Measurements from ENCODE around the gene FAM161A. TPM values are rescaled to one million over a fixed set of nuclear protein-coding genes. Genes with fewer than 3 reads are reported as not detected.

FAM161A gene
- polyA plus RNA-seq, 1 experiment, result 0.20 TPM

DNA sequence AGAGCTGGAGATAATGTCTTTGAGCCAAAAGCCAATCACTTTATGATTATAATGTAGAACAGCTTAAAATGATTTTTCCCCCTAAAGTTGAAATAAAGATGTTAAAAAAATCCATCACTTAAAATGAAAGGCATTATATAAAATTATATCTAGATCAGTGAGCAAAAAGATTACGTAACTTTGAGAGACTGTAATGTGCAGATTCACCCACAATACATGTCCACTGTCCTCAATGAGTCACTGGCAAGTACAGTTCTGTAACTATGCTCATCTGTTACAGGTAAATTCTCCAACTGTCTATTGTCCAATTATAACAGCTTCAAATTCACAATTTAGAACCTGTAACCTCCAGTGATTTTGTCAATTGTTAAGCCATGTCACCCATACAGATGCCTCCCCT is 19.0 kb downstream of the FAM161A start:
- POLR2A ChIA-PET, result no interaction called here
- DNase-seq (ENCODE audit: low read depth), result no peak
- H3K36me3 ChIP-seq (ENCODE audit: control insufficient read depth, insufficient read depth, low read length), result no peaks in the 10 kb centered on the region
- CTCF ChIA-PET, result no interaction called here
- TF ChIP-seq, protein P1, sequence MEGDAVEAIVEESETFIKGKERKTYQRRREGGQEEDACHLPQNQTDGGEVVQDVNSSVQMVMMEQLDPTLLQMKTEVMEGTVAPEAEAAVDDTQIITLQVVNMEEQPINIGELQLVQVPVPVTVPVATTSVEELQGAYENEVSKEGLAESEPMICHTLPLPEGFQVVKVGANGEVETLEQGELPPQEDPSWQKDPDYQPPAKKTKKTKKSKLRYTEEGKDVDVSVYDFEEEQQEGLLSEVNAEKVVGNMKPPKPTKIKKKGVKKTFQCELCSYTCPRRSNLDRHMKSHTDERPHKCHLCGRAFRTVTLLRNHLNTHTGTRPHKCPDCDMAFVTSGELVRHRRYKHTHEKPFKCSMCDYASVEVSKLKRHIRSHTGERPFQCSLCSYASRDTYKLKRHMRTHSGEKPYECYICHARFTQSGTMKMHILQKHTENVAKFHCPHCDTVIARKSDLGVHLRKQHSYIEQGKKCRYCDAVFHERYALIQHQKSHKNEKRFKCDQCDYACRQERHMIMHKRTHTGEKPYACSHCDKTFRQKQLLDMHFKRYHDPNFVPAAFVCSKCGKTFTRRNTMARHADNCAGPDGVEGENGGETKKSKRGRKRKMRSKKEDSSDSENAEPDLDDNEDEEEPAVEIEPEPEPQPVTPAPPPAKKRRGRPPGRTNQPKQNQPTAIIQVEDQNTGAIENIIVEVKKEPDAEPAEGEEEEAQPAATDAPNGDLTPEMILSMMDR (IDR thresholded peaks at IDR 0.05; ENCODE audit: insufficient read depth, low read depth, low read length), result no peak
- H3K4me3 ChIP-seq (ENCODE audit: low read depth, low read length), result no peak overlapping the region
- no peaks in the 10 kb centered on the region for H3K27me3 ChIP-seq (ENCODE audit: control insufficient read depth, insufficient read depth, low read length)

GRCh38 chr2:61833971-61834370 is 19.9 kb downstream of the FAM161A start:
- POLR2A ChIA-PET, result no interaction called here

GRCh38 chr2:61832183-61832841 is 21.5 kb downstream of the FAM161A start:
- no peaks in the 10 kb centered on the region for H3K36me3 ChIP-seq (ENCODE audit: control insufficient read depth, insufficient read depth, low read length)
- ChIA-PET POLR2A (no interaction called here), CTCF (interaction anchor here (1.9 kb wide), 1 partner anchor 21 kb away, joined by 6 read pairs; the partner anchor contains the start of gene FAM161A)

More at GRCh38 chr2:61833971-61834370, 19.9 kb downstream of the FAM161A start:
- CTCF ChIA-PET, result interaction anchor here (1.1 kb wide), 1 partner anchor 11 kb away, joined by 3 read pairs; no protein-coding TSS in a partner anchor
- DNase-seq (ENCODE audit: low read depth), result no peak
- Histone ChIP-seq H3K36me3 (ENCODE audit: control insufficient read depth, insufficient read depth, low read length) (no peaks in the 10 kb centered on the region), H3K4me3 (ENCODE audit: low read depth, low read length) (no peak overlapping the region), H3K27me3 (ENCODE audit: control insufficient read depth, insufficient read depth, low read length) (no peaks in the 10 kb centered on the region)
- TF ChIP-seq, protein P1 (IDR thresholded peaks at IDR 0.05; ENCODE audit: insufficient read depth, low read depth, low read length), result no peak

DNA sequence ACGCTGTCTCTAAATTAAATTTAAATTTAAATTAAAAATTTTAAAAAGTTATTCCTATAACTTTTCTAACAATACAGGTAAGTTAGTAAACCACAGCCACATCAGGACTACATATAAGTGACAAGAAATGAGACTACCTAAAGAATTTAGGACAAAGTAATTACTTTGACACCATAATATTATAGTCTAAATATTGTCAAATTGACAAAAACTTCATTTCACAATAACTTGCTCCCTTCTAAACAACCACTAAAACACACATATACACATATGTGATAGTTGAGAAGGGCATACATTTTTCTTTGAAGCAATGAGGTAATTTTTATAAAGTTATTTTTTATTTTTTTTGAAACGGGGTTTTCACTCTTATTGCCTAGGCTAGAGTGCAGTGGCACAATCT is 31.6 kb downstream of the FAM161A start:
- H3K4me3 ChIP-seq (ENCODE audit: low read depth, low read length), result no peak overlapping the region
- no peak for DNase-seq (ENCODE audit: low read depth)
- POLR2A ChIA-PET, result no interaction called here
- H3K36me3 ChIP-seq (ENCODE audit: control insufficient read depth, insufficient read depth, low read length), result no peaks in the 10 kb centered on the region
- H3K27me3 ChIP-seq (ENCODE audit: control insufficient read depth, insufficient read depth, low read length), result no peaks in the 10 kb centered on the region
- TF ChIP-seq, protein P1 (IDR thresholded peaks at IDR 0.05; ENCODE audit: insufficient read depth, low read depth, low read length), result no peak
- CTCF ChIA-PET, result no interaction called here

More at GRCh38 chr2:61832183-61832841, 21.5 kb downstream of the FAM161A start:
- no peak overlapping the region for H3K4me3 ChIP-seq (ENCODE audit: low read depth, low read length)
- no peaks in the 10 kb centered on the region for H3K27me3 ChIP-seq (ENCODE audit: control insufficient read depth, insufficient read depth, low read length)
- TF ChIP-seq, protein P1 (IDR thresholded peaks at IDR 0.05; ENCODE audit: insufficient read depth, low read depth, low read length), result no peak
- DNase-seq (ENCODE audit: low read depth), result no peak

- ChIA-PET CTCF (no interaction called here), POLR2A (no interaction called here)
- Histone ChIP-seq H3K27me3 (ENCODE audit: control insufficient read depth, insufficient read depth, low read length) (peaks cover 8% of the 10 kb centered on the region), H3K4me3 (ENCODE audit: low read depth, low read length) (no peak overlapping the region), H3K36me3 (ENCODE audit: control insufficient read depth, insufficient read depth, low read length) (no peaks in the 10 kb centered on the region)
- no peak for DNase-seq (ENCODE audit: low read depth)
- TF ChIP-seq, protein P1 (IDR thresholded peaks at IDR 0.05; ENCODE audit: insufficient read depth, low read depth, low read length), result no peak
Measured at GRCh38 chr2:61816480-61817355, 37.1 kb downstream of the FAM161A start.

All from BJ (cell line).